Common myeloid progenitor, CD34-positive (primary cell): ENCODE data around the gene GINS1.

Source experiments
- CTCF ChIA-PET: fragments of 350-600 bp; sonication (Branson Sonifier 250); formaldehyde crosslinking; loops from one replicate; lab custom pipeline; 2021; ENCODE audit warnings: antibody characterized with exemption; lab: Charles Lee
- POLR2A ChIA-PET: fragments of 350-600 bp; sonication (Branson Sonifier 250); formaldehyde crosslinking; loops from one replicate; lab custom pipeline; 2021; ENCODE audit warnings: antibody characterized with exemption; lab: Charles Lee
- DNase-seq, 3 donors: peaks; one replicate each; pipeline versions ENCODE4 v3.0.0 to v3.0.0-alpha.2; 2013
- H3K27ac ChIP-seq, 2 experiments: 1 replicate in 1 of 2; 2 replicates in 1 of 2; pipeline ENCODE4 v1.7.0; 2013; ENCODE audit warnings: inconsistent platforms in 2 of 2, low read length in 2 of 2, mild to moderate bottlenecking in 2 of 2, low read depth in 1 of 2, moderate library complexity in 1 of 2; ENCODE audit not compliant: severe bottlenecking in 2 of 2, insufficient read depth in 1 of 2, poor library complexity in 1 of 2
- H3K27me3 ChIP-seq, 5 experiments: replicated peaks in 2 of 5; 1 replicate in 3 of 5; 2 replicates in 2 of 5; pipeline versions ENCODE4 v1.6.1 to v1.7.0; 2013; ENCODE audit warnings: low read length in 4 of 5, mild to moderate bottlenecking in 2 of 5, moderate library complexity in 2 of 5, inconsistent platforms in 1 of 5; ENCODE audit not compliant: insufficient read depth in 5 of 5, control insufficient read depth in 4 of 5
- H3K36me3 ChIP-seq, 4 experiments: 1 replicate in 2 of 4; 2 replicates in 2 of 4; pipeline versions ENCODE4 v1.6.1 to v1.7.0; 2013; ENCODE audit warnings: low read length in 3 of 4, control low read depth in 1 of 4, mild to moderate bottlenecking in 1 of 4; ENCODE audit not compliant: control insufficient read depth in 4 of 4, insufficient read depth in 4 of 4
- H3K4me1 ChIP-seq, 4 experiments: 1 replicate in 3 of 4; 2 replicates in 1 of 4; pipeline versions ENCODE4 v1.6.1 to v1.7.1; 2013; ENCODE audit warnings: low read length in 3 of 4, mild to moderate bottlenecking in 3 of 4, control low read depth in 1 of 4, inconsistent platforms in 1 of 4, moderate library complexity in 1 of 4; ENCODE audit not compliant: control insufficient read depth in 4 of 4, insufficient read depth in 4 of 4; ENCODE audit errors: control extremely low read depth in 1 of 4
- H3K4me3 ChIP-seq, 7 experiments: 1 replicate in 4 of 7; 2 replicates in 3 of 7; pipeline versions ENCODE4 v1.5.1 to v1.7.0; 2013; ENCODE audit warnings: mild to moderate bottlenecking in 7 of 7, low read length in 6 of 7, moderate library complexity in 6 of 7, inconsistent platforms in 2 of 7, low read depth in 2 of 7, control low read depth in 1 of 7; ENCODE audit not compliant: insufficient read depth in 4 of 7, control insufficient read depth in 1 of 7; ENCODE audit errors: extremely low read depth in 1 of 7
- H3K9me3 ChIP-seq, 5 experiments: 1 replicate in 4 of 5; 2 replicates in 1 of 5; pipeline versions ENCODE4 v1.6.1 to v1.7.1; 2013; ENCODE audit warnings: low read length in 4 of 5, mild to moderate bottlenecking in 2 of 5, inconsistent platforms in 1 of 5, low read depth in 1 of 5, moderate library complexity in 1 of 5; ENCODE audit not compliant: control insufficient read depth in 4 of 5, insufficient read depth in 2 of 5; ENCODE audit errors: control extremely low read depth in 1 of 5
- WGBS: methylation state at CpG from one replicate; pipeline ENCODE4 v1.1.5; 2013; ENCODE audit not compliant: insufficient coverage; 5-methylcytosine and 5-hydroxymethylcytosine counted together

Gene GINS1

GRCh38 chr20:25422032-25422431 is 14.6 kb downstream of the GINS1 start:
- no peak for DNase-seq
- no peaks in the 10 kb centered on the region for H3K9me3 ChIP-seq
- H3K36me3 ChIP-seq, result peaks cover 10 to 37% (median 21%) of the 10 kb centered on the region in 4 experiments
- 100% methylated on average over 1 of the region's 4 CpGs for WGBS
- no peak overlapping the region for H3K27ac ChIP-seq
- POLR2A ChIA-PET, result no interaction called here
- CTCF ChIA-PET, result interaction anchor here (1.0 kb wide), 1 partner anchor 23 kb away, joined by 4 read pairs; no protein-coding TSS in a partner anchor
- H3K4me3 ChIP-seq, result no peak overlapping the region
- no peaks in the 10 kb centered on the region for H3K27me3 ChIP-seq
- H3K4me1 ChIP-seq, result no peaks in the 10 kb centered on the region

GRCh38 chr20:25424536-25424935 is 17.1 kb downstream of the GINS1 start:
- Histone ChIP-seq H3K27ac (no peak overlapping the region), H3K4me1 (no peaks in the 10 kb centered on the region), H3K36me3 (peaks cover 7 to 28% (median 16%) of the 10 kb centered on the region in 4 experiments), H3K9me3 (peaks cover 0 to 4% (median 0%) of the 10 kb centered on the region in 5 experiments), H3K4me3 (no peak overlapping the region), H3K27me3 (no peaks in the 10 kb centered on the region)
- ChIA-PET POLR2A (no interaction called here), CTCF (no interaction called here)
- DNase-seq, result no peak
- WGBS, result no CpG with 5 or more reads among the region's 3 CpGs

- Histone ChIP-seq H3K36me3 (peaks cover 5 to 44% (median 15%) of the 10 kb centered on the region in 4 experiments), H3K4me3 (no peak overlapping the region), H3K9me3 (no peaks in the 10 kb centered on the region), H3K27ac (no peak overlapping the region), H3K27me3 (no peaks in the 10 kb centered on the region), H3K4me1 (peaks cover 0 to 7% (median 3%) of the 10 kb centered on the region in 4 experiments)
- 96% methylated on average over 2 of the region's 4 CpGs for WGBS
- DNase-seq, result no peak
- ChIA-PET POLR2A (no interaction called here), CTCF (no interaction called here)
Observed at GRCh38 chr20:25437153-25437581, 29.7 kb downstream of the GINS1 start.

GRCh38 chr20:25439328-25439727 is 31.9 kb downstream of the GINS1 start:
- H3K9me3 ChIP-seq, result no peaks in the 10 kb centered on the region
- no peak overlapping the region for H3K4me3 ChIP-seq
- ChIA-PET POLR2A (no interaction called here), CTCF (no interaction called here)
- H3K27me3 ChIP-seq, result no peaks in the 10 kb centered on the region
- H3K4me1 ChIP-seq, result peaks cover 0 to 7% (median 3%) of the 10 kb centered on the region in 4 experiments
- peaks cover 4 to 49% (median 18%) of the 10 kb centered on the region in 4 experiments for H3K36me3 ChIP-seq
- H3K27ac ChIP-seq, result no peak overlapping the region
- 72% methylated on average over 2 of the region's 3 CpGs for WGBS
- peak in 2 of 3 donors; percentile 18 to 37 for DNase-seq

- Histone ChIP-seq H3K27me3 (no peaks in the 10 kb centered on the region), H3K36me3 (peaks cover 18 to 59% (median 31%) of the 10 kb centered on the region in 4 experiments), H3K9me3 (peaks cover 0 to 5% (median 0%) of the 10 kb centered on the region in 5 experiments), H3K4me1 (no peaks in the 10 kb centered on the region), H3K4me3 (no peak overlapping the region), H3K27ac (no peak overlapping the region)
- 100% methylated on average over 1 of the region's 4 CpGs for WGBS
- ChIA-PET POLR2A (interaction anchor here (0.6 kb wide), 1 partner anchor 17 kb away, joined by 4 read pairs; no protein-coding TSS in a partner anchor), CTCF (interaction anchor here (0.7 kb wide), 1 partner anchor 233 kb away, joined by 3 read pairs; no protein-coding TSS in a partner anchor)
- DNase-seq, result no peak
Observed at GRCh38 chr20:25444556-25444955, 37.1 kb downstream of the GINS1 start.

- POLR2A ChIA-PET, result no interaction called here
- CTCF ChIA-PET, result no interaction called here
Observed at GRCh38 chr20:25447671-25448070, 40.2 kb downstream of the GINS1 start.

GRCh38 chr20:25452333-25452732 is 44.9 kb downstream of the GINS1 start:
- Histone ChIP-seq H3K9me3 (peaks cover 0 to 5% (median 0%) of the 10 kb centered on the region in 5 experiments), H3K27ac (no peak overlapping the region), H3K4me1 (no peaks in the 10 kb centered on the region), H3K36me3 (peaks cover 3 to 12% (median 10%) of the 10 kb centered on the region in 4 experiments), H3K4me3 (no peak overlapping the region), H3K27me3 (no peaks in the 10 kb centered on the region)
- no peak for DNase-seq
- ChIA-PET CTCF (no interaction called here), POLR2A (no interaction called here)
- 100% methylated on average over 3 of the region's 6 CpGs for WGBS

More at GRCh38 chr20:25447671-25448070, 40.2 kb downstream of the GINS1 start:
- DNase-seq, result no peak
- peaks cover 15 to 41% (median 29%) of the 10 kb centered on the region in 4 experiments for H3K36me3 ChIP-seq
- H3K27me3 ChIP-seq, result no peaks in the 10 kb centered on the region
- no peaks in the 10 kb centered on the region for H3K4me1 ChIP-seq
- WGBS, result 100% methylated on average over 5 of the region's 6 CpGs
- H3K27ac ChIP-seq, result no peak overlapping the region
- no peak overlapping the region for H3K4me3 ChIP-seq
- peaks cover 0 to 5% (median 0%) of the 10 kb centered on the region in 5 experiments for H3K9me3 ChIP-seq
